GM19463 (cell line): Measurements from ENCODE around the gene SLC35A5.
"Not testable (repeated sequence)": the region's sequence is repeated elsewhere in the genome, so short reads cannot be mapped to it uniquely, and the experiment has no call there.

Source experiments
- ATAC-seq: cut with Tn5 transposase; IDR thresholded peaks from one replicate; pipeline ENCODE4 v1.9.1; 2021; ENCODE audit warnings: mild to moderate bottlenecking, moderate library complexity; ENCODE audit not compliant: unreplicated experiment

Gene SLC35A5

GRCh38 chr3:112561734-112562529 is at the start of gene SLC35A5, which contains the start of gene ATG3:
TSS of gene SLC35A5 (plus strand) at chr3:112562045. CDS start at chr3:112563404, 1,359 bp downstream.
TSS of gene ATG3 (minus strand) at chr3:112561962. CDS start at chr3:112561528, 434 bp downstream.
- peak; percentile 77 for ATAC-seq

GRCh38 chr3:112512320-112512719 is 49.5 kb upstream of the SLC35A5 start:
- ATAC-seq, result no peak

GRCh38 chr3:112514527-112515128 is 47.2 kb upstream of the SLC35A5 start:
- ATAC-seq, result peak; percentile 100

GRCh38 chr3:112518970-112519369 is 42.9 kb upstream of the SLC35A5 start:
- ATAC-seq, result not testable (repeated sequence)

GRCh38 chr3:112519424-112520001 is 42.3 kb upstream of the SLC35A5 start:
- peak; percentile 31 for ATAC-seq

GRCh38 chr3:112524127-112524526 is 37.7 kb upstream of the SLC35A5 start:
- not testable (repeated sequence) for ATAC-seq

GRCh38 chr3:112530573-112530972 is 31.3 kb upstream of the SLC35A5 start:
- ATAC-seq, result no peak

- no peak for ATAC-seq
Observed at GRCh38 chr3:112531358-112531781, 30.5 kb upstream of the SLC35A5 start.

GRCh38 chr3:112539825-112540650 is 21.8 kb upstream of the SLC35A5 start:
- ATAC-seq, result peak; percentile 95

- ATAC-seq, result no peak
Observed at GRCh38 chr3:112546216-112546759, 15.6 kb upstream of the SLC35A5 start.

GRCh38 chr3:112550859-112551258 is 11.0 kb upstream of the SLC35A5 start:
- no peak for ATAC-seq

- ATAC-seq, result no peak
Observed at GRCh38 chr3:112555535-112556170, 6.2 kb upstream of the SLC35A5 start.

- ATAC-seq, result no peak
Observed at GRCh38 chr3:112557976-112558375, 3.9 kb upstream of the SLC35A5 start.

GRCh38 chr3:112560307-112560706 is 1.5 kb upstream of the SLC35A5 start:
- ATAC-seq, result no peak

GRCh38 chr3:112560721-112561483 is 943 bp upstream of the SLC35A5 start:
- peak; percentile 17 for ATAC-seq

GRCh38 chr3:112561484-112561733 is 436 bp upstream of the SLC35A5 start:
- peak; percentile 39 for ATAC-seq

- ATAC-seq, result not testable (repeated sequence)
Observed at GRCh38 chr3:112564247-112564939, 2.5 kb downstream of the SLC35A5 start.

- ATAC-seq, result no peak
Observed at GRCh38 chr3:112564940-112565305, 3.1 kb downstream of the SLC35A5 start.

- ATAC-seq, result no peak
Observed at GRCh38 chr3:112568642-112569041, 6.8 kb downstream of the SLC35A5 start.
